GM12865 (cell line): ENCODE results near the gene SERPIND1.
"Not testable (repeated sequence)": the region's sequence is repeated elsewhere in the genome, so short reads cannot be mapped to it uniquely, and the experiment has no call there.

Experiments used
- DNase-seq: peaks from one replicate; pipeline ENCODE4 v3.0.0; 2010; ENCODE audit warnings: low read depth
- H3K4me3 ChIP-seq: 2 replicates; pipeline ENCODE4 v1.5.1; 2011; ENCODE audit warnings: mild to moderate bottlenecking, low read depth, low read length, control low read depth
- CTCF ChIP-seq: IDR thresholded peaks from 2 replicates; pipeline ENCODE4 v1.5.1; 2011; ENCODE audit warnings: low read length, control low read depth, low read depth, inconsistent platforms; ENCODE audit not compliant: insufficient read depth; ENCODE audit errors: missing control alignments

Gene SERPIND1

GRCh38 chr22:20814221-20814808, 40.4 kb downstream of the SERPIND1 start:
- DNase-seq, result no peak
- no peak overlapping the region for H3K4me3 ChIP-seq
- no peak for TF ChIP-seq CTCF

GRCh38 chr22:20815477-20816050, 41.7 kb downstream of the SERPIND1 start:
- TF ChIP-seq CTCF, result no peak
- no peak for DNase-seq
- no peak overlapping the region for H3K4me3 ChIP-seq

GRCh38 chr22:20816559-20816958, 42.6 kb downstream of the SERPIND1 start:
- H3K4me3 ChIP-seq, result no peak overlapping the region
- no peak for TF ChIP-seq CTCF
- no peak for DNase-seq

- TF ChIP-seq CTCF, result no peak
These were observed 44.6 kb downstream of the SERPIND1 start for GRCh38 chr22:20818471-20818870.

GRCh38 chr22:20819471-20819870, 45.6 kb downstream of the SERPIND1 start:
- DNase-seq, result no peak
- TF ChIP-seq CTCF, result no peak
- no peak overlapping the region for H3K4me3 ChIP-seq

More at GRCh38 chr22:20818471-20818870, 44.6 kb downstream of the SERPIND1 start:
- no peak overlapping the region for H3K4me3 ChIP-seq
- DNase-seq, result no peak

- not testable (repeated sequence) for DNase-seq, H3K4me3 ChIP-seq
These were observed 47.9 kb downstream of the SERPIND1 start for GRCh38 chr22:20821717-20822239.

GRCh38 chr22:20822240-20822639, 48.3 kb downstream of the SERPIND1 start:
- no peak overlapping the region for H3K4me3 ChIP-seq
- DNase-seq, result no peak
- no peak for TF ChIP-seq CTCF
